HPDE6-E6E7 (cell line): ENCODE results near the gene GMDS.
A peak's percentile ranks its signal among the peaks of the same experiment; 100 is the strongest.

Source experiments
- DNase-seq: peaks from one replicate; pipeline ENCODE4 v3.0.0; 2011; ENCODE audit warnings: missing footprints; ENCODE audit errors: extremely low spot score

GMDS gene

GRCh38 chr6:1744543-1744942, 500.9 kb downstream of the GMDS start:
- DNase-seq: no peak

DNA sequence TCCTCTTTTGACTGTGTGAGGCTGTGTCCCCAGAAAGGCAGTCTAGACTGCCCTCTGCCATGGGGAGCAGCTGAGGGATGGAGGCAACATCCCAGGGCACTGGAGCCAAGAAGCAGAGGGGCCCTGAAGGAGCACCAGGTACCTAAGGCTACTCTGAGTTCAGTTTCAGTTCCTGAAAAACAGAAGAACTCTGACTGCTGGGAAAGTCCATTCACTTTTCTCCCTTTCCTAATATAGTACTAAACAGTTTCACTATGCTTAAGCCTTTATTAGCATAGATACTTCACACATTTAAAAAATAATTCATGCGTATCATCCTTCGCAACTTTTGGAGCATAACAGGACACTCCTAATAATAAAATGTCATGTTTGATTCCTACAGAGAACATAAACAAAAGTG, 505.7 kb downstream of the GMDS start:
- DNase-seq: no peak

GRCh38 chr6:1739220-1739619, 506.2 kb downstream of the GMDS start:
- DNase-seq: no peak

- no peak for DNase-seq
Measured at GRCh38 chr6:1738558-1739081, 506.8 kb downstream of the GMDS start.

DNA sequence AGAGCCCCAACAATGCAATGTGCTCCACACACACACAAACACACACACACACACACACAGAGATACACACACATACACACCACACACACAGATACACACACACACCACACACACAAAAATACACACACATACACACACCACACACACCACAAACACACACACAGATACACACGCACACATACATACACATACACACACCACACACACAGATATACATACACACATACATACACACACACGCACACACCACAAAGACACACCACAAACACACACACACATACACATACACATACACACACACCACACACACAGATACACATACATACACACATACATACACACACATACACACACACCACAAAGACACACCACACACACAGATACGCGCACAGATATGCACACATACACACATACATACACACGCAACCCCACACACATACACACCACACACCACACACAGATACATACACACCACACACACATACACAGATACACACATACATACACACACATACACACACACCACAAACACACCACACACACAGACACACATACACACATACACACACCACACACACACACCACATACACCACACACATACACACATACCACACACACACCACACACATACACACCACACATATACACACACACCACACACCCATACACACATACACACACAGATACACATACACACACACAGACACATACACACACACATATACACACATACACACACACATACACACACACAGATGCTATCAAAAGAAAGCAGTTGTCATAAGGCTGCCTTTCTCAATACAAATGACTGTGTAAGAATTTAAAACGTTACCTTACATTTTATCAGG, 507.7 kb downstream of the GMDS start:
- no peak for DNase-seq

DNA sequence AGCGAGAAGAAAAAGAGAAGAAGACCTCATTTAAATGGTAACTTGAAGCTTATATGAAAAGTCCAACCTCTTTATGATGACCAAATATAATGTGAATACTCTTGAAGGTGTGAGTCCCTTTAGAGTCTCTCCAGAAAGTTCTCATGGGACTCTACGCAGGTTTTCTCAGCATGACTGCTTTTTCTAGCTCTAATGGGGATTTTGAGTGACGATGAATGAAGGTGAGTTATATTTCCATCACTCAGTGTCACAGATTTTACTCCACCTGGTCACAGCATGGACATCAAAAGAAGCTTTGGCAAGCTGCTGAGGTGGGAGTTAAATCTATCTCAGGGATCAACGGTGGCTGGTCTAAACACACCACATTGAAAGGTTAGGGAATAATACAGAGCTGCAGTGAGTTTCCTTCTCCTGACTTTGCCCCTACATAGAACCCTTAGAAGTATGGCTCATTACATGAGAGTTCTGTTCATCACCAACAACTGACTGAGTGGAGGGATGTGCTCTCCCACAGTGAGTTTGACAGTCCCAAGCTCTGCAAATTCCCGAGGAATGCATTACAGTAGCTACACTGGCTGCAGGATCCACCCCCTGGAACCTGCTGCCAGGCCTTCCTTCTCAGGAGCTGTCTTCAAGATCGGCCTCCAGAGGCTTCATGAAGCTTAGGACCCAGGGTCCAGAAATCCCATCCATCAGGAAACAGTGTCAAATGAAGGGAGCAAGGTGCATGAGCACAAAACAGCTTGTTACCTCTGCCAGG, 508.9 kb downstream of the GMDS start:
- DNase-seq: no peak

GRCh38 chr6:1735239-1735803, 510.1 kb downstream of the GMDS start:
- DNase-seq: no peak

GRCh38 chr6:1730882-1731281, 514.5 kb downstream of the GMDS start:
- DNase-seq: no peak

DNA sequence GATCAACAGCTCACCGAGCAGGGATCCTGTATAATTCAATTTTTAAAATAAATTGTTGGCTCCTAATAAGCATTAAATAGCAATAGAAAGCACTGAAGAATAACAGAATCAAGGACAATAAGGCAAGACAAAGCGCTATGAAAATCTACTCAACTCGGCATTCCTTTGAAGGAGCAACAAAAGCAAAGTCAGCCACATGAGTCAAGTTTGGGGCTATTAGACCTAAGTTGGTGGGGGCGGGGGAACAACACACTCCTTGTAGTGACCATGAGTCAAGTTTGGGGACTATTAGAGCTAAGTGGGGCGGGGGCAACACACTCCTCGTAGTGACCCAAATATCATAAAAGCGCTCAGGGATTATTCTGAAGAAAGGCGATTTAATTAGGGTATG, 515.7 kb downstream of the GMDS start:
- DNase-seq: no peak

GRCh38 chr6:1729133-1729749, 516.2 kb downstream of the GMDS start:
- DNase-seq: peak; percentile 67

GRCh38 chr6:1726341-1726768, 519.0 kb downstream of the GMDS start:
- DNase-seq: no peak

DNA sequence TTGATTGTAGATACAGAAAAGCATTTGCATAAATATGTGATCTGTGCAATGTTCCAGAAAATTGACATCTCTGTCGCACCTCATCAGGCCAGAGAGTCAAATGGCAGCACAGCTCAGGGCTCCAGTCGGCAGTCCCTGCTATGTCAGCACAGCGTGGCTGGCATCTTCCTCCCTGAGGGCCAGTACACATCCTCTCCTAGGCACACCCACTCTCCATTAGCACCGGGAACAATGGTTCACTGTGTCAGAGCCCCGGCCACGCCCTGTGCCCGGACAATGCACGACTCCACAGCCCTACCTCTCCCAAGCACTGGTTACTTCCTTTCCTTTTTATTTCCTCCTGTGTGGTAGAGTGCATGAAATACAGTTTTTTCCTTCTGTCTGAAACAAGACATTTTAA, 520.8 kb downstream of the GMDS start:
- DNase-seq: peak; percentile 81

DNA sequence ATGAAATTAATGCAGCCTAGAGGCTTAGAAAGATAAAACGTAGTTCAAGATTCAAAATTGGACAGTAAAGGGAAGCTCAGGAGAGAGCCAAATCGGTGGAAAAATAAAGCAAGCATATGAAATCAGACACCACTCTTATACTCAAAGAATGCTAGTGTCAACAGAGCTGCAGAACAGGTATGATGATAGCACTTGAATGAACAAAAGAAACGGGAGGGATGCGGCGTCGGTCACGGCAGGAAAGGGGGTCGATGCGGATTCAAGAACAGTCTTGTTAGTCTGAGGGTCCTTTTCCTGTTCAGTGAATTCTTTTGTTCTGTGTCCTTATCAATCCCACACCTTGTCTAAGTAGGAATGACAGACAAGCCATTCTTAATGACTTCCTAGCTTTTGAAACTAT, 521.3 kb downstream of the GMDS start:
- peak; percentile 15 for DNase-seq

GRCh38 chr6:1722801-1723200, 522.6 kb downstream of the GMDS start:
- DNase-seq: no peak

GRCh38 chr6:1720620-1721322, 524.6 kb downstream of the GMDS start:
- no peak for DNase-seq

DNA sequence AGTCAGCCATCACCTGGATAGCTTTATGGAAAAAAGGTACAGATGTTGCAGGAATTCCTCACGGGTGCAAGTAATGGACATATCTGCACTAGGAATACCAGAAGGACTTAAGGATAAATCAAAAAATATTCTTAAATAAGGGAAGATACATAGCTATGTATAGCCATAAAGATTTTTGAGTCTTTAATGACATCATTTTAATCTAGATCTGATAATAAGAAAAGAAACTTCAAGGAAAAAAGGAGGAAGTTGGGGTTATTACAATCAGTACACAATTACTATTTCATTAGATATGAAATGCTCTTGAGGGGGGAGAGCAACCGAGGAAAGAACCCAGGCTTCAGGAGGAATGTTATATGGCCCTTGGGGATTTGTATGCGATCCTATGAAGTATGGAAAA, 525.5 kb downstream of the GMDS start:
- no peak for DNase-seq

- no peak for DNase-seq
Measured at GRCh38 chr6:1716868-1717267, 528.5 kb downstream of the GMDS start.

- DNase-seq: no peak
Measured at GRCh38 chr6:1716396-1716795, 529.0 kb downstream of the GMDS start.

DNA sequence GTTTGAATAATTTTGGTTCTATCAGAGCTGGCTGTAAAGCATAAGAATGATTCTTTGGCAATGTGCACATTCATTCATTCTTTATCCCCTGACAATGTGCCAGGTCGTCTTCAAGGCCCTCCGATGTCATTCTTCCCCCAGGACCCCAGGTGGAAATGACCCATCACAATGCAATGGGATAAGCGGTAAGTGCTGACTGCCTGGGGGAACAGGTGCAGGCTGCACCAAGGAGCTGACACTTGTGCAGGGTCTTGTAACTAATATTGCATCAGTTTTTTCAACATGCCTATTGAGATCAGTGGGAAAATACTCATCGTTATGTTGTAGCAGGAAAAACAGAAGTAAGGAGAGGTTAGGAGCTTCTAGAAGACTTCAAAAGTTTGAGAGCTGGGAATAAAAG, 530.1 kb downstream of the GMDS start:
- no peak for DNase-seq

DNA sequence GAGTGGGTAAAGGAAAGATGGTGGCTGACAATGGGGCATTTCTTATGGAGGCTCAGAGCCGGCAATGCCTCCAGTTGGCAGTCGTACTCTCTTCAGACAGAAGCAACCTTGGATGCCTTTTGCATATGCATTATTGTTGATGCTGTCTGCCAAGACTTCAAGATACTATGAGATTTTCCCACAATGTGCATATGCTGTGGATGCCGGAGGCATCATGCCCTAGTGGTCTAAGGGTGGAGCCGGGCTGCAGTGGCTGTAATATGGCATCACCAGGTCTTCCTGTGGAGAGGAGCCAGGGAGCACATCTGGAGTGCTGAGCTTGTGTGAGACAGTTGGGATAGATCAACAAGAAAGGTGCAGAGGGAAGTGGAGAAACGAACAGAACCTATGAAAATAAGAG, 530.8 kb downstream of the GMDS start:
- DNase-seq: no peak

DNA sequence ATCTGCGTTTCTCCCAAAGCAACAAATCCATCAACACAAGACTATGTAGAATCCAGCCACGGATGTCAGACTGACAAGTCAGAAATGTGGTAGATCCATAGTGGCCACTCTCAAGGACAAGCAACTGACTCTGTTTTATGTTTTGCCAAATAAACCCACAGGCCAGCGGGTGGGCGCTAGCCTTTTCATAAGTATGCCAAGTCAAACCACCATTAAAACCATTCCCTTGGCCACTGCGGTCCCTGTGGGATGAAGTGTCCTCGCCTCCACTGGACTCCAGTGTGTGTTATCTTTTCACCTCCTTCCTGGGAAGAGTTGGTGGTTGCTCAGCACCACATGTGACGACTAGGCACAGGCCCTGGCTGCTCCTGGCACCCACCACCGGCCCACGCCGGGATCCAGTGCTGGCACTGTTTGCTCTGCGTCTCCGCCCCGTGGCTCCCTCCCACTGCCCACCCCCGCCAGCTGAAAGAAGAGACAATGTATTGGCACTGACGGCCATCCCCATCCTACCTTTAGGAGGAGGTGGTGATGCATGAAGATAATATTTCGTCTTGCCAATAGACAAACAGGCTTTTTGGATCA, 532.3 kb downstream of the GMDS start:
- no peak for DNase-seq
